Spleen (tissue), 7 donors: ENCODE results near the gene BTRC.

Experiments
- POLR2A ChIP-seq, 3 donors: fragments of 450-650 bp; IDR thresholded peaks; one replicate each; pipeline ENCODE4 v1.5.1; 2017; ENCODE audit warnings: antibody characterized with exemption in 3 of 3, mild to moderate bottlenecking in 1 of 3
- POLR2AphosphoS5 ChIP-seq, 3 donors: sonication (generic); formaldehyde crosslinking; IDR thresholded peaks; one replicate each; pipeline ENCODE4 v1.5.1; 2017; ENCODE audit warnings: antibody characterized with exemption in 3 of 3
- TF ChIP-seq, protein P1 (sequence below), 11 experiments: fragments of 200-600 bp in 7 of 11; fragments of 450-650 bp in 4 of 11; sonication (generic) in 4 of 11; IDR thresholded peaks in 8 of 11; conservative IDR thresholded peaks in 3 of 11; 1 replicate in 7 of 11; 2 replicates in 4 of 11; pipeline versions ENCODE4 v1.4.0 to v1.8.0; 2016 to 2021; ENCODE audit warnings: antibody characterized with exemption in 11 of 11, inconsistent platforms in 4 of 11, mild to moderate bottlenecking in 1 of 11
- donor health status: DM: no; HTN: no; CAD: no; lungs with moderate emphysema.
- donor health status: DM: no; HTN: no; CAD: no.
- donor health status: DM: no; HTN: no; CAD: no.

GRCh38 chr10:101356132-101356531 lies 2.2 kb downstream of the BTRC start:
- TF ChIP-seq, protein P1, sequence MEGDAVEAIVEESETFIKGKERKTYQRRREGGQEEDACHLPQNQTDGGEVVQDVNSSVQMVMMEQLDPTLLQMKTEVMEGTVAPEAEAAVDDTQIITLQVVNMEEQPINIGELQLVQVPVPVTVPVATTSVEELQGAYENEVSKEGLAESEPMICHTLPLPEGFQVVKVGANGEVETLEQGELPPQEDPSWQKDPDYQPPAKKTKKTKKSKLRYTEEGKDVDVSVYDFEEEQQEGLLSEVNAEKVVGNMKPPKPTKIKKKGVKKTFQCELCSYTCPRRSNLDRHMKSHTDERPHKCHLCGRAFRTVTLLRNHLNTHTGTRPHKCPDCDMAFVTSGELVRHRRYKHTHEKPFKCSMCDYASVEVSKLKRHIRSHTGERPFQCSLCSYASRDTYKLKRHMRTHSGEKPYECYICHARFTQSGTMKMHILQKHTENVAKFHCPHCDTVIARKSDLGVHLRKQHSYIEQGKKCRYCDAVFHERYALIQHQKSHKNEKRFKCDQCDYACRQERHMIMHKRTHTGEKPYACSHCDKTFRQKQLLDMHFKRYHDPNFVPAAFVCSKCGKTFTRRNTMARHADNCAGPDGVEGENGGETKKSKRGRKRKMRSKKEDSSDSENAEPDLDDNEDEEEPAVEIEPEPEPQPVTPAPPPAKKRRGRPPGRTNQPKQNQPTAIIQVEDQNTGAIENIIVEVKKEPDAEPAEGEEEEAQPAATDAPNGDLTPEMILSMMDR (IDR thresholded peaks at IDR 0.05 in 8 of 11, conservative IDR thresholded peaks at IDR 0.05 in 3 of 11): no peak
- no peak for TF ChIP-seq POLR2A (IDR thresholded peaks at IDR 0.05)
- TF ChIP-seq POLR2AphosphoS5 (IDR thresholded peaks at IDR 0.05): no peak
